CD4-positive, alpha-beta T cell treated with Interleukin-15 for 4 hours (primary cell): Measurements from ENCODE around the gene LATS2.
"Not testable (repeated sequence)": the region's sequence is repeated elsewhere in the genome, so short reads cannot be mapped to it uniquely, and the experiment has no call there.

Experiments
- DNase-seq: peaks from one replicate; pipeline ENCODE4 v3.0.0-alpha.2; 2020; ENCODE audit warnings: low spot score

LATS2 gene

GRCh38 chr13:20991741-20992520, 69.5 kb downstream of the LATS2 start:
- no peak for DNase-seq

GRCh38 chr13:20990910-20991525, 70.4 kb downstream of the LATS2 start:
- no peak for DNase-seq

DNA sequence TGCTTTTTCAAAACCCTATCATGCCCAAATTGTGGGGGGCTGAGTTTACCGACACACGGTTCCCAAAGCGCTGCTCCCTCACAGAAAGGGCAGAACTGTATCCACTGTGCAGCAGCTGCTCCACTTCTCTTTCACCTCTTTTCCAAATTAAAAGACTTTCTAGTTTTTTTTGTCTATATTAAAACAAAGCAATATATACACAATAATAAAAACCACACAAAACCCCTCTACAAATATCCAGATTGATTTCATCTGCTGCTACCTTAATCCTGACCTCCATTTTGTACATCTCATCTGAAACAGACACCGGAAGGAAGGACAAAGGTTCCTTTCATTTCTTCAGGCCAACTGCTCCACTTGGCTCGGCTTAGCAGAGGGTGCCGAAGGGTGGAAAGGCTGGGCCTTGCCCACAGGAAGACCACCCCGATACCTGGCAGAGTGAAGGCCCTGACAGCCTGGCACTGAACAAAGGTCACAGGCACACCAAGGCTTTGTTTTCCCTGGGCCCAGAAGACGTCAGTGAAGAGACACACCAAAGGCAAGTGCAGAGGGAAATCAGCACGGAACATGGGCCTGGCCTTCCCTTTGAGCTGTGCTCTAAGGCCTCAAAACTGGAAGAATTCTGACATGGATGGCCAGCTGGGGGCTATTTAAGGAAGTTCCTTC, 71.6 kb downstream of the LATS2 start:
- DNase-seq: no peak

- no peak for DNase-seq
Measured at GRCh38 chr13:20988909-20989655, 72.3 kb downstream of the LATS2 start.

GRCh38 chr13:20988033-20988908, 73.1 kb downstream of the LATS2 start:
- DNase-seq: no peak

GRCh38 chr13:20987599-20987998, 73.8 kb downstream of the LATS2 start:
- no peak for DNase-seq

GRCh38 chr13:20984879-20985278, 76.5 kb downstream of the LATS2 start:
- DNase-seq: no peak

DNA sequence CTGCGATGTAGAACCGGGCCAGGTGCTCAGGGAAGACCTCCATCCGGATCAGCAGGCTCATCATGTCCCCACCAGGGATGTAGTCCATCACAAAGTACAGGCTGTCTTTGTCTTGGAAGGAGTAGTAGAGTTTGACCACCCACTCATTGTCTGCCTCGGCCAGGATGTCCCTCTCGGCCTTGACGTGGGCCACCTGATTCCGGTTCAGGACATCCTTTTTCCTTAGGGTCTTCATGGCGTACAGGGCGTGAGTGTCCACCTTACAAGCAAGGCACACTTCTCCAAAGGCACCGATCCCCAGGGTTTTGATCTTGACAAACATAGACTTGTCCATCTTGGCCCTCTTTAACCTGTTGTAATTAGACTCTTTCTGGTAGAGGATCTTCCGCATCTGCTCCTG, 78.0 kb downstream of the LATS2 start:
- DNase-seq: no peak

- no peak for DNase-seq
Measured at GRCh38 chr13:20981370-20982095, 79.9 kb downstream of the LATS2 start.

- no peak for DNase-seq
Measured at GRCh38 chr13:20980899-20981298, 80.5 kb downstream of the LATS2 start.

DNA sequence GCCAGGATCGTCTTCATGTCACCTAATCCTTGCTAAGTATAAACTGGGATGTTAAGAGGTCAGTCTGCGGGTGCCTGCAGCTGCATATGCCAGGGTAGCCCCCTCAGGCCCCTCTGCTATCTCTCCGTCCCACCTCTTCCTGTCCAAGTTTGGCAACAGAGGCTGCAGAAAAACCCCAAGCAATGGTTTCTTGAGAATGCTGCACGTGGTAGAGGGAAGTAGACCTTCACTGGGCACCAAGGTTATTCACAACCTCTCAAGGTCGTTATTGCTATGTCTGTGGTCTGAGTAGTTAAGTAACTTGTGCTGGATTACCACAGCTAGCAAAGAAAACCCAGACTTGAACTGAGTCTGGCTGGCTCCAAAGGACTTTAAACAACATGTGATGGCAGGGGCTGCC, 81.0 kb downstream of the LATS2 start:
- DNase-seq: no peak

DNA sequence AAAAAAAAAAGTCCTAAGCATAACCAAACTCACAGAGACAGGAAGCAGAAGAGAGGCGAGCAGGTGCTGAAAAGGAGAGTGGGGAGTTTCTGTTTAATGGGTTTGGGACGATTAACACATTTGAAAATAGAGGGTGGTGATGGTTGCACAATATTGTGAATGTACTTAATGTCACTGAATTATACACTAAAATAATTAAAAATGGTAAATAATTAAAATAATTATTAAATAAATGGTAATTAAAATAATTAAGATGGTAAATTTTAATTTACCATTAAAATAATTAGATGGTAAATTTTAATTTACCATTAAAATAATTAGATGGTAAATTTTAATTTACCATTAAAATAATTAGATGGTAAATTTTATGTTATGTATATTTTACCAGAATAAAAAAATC, 84.0 kb downstream of the LATS2 start:
- no peak for DNase-seq

- no peak for DNase-seq
Measured at GRCh38 chr13:20974981-20975585, 86.3 kb downstream of the LATS2 start.

- no peak for DNase-seq
Measured at GRCh38 chr13:20973886-20974425, 87.4 kb downstream of the LATS2 start.

- DNase-seq: no peak
Measured at GRCh38 chr13:20972731-20973130, 88.7 kb downstream of the LATS2 start.

GRCh38 chr13:20969182-20969581, 92.2 kb downstream of the LATS2 start:
- no peak for DNase-seq

DNA sequence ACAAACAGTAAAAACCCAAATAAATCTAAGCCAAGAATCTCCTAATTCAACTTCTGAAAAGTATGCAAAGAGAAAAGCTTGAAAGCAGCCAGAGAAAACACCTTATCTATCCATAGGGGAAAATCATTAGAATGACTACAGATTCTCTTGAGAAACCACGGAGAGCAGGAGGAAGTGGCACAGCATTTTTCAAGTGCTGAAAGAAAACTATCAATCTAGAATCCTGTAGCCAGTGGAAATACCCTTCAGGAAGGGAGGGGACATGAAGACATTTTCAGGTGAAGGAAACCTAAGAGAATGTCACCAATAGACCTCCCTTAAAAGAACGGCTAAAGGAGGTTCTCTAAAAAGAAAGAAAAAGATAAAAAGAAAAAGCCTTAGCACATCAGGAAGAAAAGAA, 92.6 kb downstream of the LATS2 start:
- DNase-seq: no peak

DNA sequence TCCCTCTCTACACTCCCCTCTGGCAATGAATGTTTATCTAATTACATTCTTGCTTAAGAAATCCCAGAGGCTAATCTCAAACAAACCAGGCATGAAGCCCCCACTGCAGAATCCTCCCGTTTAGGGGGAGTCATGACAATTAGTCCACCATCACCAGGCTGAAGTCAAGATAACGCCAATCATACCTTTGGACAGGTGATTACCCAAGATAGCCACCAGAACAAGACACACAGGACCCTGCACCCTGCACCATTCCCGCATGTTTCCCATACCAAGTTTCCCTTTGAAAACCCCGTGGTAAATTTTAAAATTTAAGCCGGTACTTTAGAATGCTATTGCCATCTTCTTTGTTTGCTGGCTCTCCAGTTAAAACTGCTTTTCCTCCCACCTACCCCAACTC, 94.0 kb downstream of the LATS2 start:
- DNase-seq: no peak

GRCh38 chr13:20964904-20965303, 96.5 kb downstream of the LATS2 start:
- DNase-seq: no peak

DNA sequence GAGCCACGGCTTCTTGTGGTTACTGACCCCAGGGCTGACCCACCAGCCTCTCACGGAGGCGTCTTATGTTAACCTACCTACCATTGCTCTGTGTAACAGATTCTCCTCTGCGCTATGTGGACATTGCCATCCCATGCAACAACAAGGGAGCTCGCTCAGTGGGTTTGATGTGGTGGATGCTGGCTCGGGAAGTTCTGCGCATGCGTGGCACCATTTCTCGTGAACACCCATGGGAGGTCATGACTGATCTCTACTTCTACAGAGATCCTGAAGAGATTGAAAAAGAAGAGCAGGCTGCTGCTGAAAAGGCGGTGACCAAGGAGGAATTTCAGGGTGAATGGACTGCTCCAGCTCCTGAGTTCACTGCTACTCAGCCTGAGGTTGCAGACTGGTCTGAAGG, 99.7 kb downstream of the LATS2 start:
- not testable (repeated sequence) for DNase-seq
